Inferior parietal cortex (tissue), 1 donor: ENCODE measurements around the gene ITGB2.
A peak's percentile ranks its signal among the peaks of the same experiment; 100 is the strongest.
"Not testable (repeated sequence)": the region's sequence is repeated elsewhere in the genome, so short reads cannot be mapped to it uniquely, and the experiment has no call there.

Source experiments
- DNase-seq: peaks from one replicate; pipeline ENCODE4 v3.0.0-alpha.2; 2016; ENCODE audit errors: extremely low spot score

Gene ITGB2

DNA sequence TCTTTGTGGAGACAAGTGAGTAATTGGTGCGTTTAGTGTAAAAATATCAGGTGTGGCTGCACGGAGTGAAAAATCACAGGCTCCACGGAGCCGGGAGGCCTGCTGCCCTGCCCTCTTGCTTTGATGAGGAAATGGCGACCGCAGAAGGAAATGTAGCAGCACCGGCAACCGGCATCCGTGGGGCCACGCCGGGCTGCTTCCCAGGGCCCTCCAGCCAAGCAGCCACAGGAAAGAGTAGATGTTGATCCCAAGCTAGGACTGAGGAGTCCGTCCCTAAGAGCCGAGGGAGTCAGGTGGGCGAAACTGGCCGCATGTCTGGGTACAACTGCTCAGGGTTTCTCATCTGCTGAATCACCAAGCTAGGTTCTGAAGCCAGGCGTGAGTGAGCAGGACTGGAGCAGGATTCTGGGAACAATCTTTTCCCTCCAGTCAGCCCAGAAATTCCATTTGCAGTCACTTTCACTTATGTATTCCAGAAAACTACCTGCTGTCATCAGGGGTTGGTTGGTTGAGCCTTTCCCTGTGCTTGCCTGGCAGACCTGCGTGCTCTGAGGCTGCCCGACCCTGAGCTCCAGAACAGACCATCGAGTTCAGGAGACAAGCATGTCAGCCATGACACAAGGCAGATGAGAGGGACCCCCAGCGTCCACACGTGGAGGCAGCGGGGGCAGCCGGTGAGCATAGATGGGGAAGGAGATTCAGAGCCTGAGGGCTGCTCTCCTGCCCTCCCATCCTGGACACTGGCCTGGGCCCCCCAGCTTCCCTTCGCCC is 5.8 kb upstream of the ITGB2 start:
- no peak for DNase-seq

DNA sequence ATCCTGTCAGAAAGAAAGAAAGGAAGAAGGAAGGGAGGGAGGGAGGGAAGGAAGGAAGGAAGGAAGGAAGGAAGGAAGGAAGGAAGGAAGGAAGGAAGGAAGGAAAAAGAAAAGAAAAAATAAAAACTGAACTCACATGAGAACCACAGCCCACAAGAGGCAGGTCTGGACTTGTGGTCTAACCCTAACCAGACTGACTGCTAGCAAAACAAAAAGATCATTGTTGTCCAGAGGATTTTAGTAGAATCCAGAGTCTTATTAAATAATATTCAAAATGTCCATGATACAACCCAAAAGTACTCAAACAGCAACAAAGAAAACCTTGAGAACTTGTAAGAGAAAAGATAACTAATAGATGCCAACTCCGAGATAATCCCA is 4.7 kb upstream of the ITGB2 start:
- no peak for DNase-seq

- DNase-seq: no peak
Measured at GRCh38 chr21:44924606-44925377, 4.1 kb upstream of the ITGB2 start.

- DNase-seq: no peak
Measured at GRCh38 chr21:44923480-44924084, 2.9 kb upstream of the ITGB2 start.

DNA sequence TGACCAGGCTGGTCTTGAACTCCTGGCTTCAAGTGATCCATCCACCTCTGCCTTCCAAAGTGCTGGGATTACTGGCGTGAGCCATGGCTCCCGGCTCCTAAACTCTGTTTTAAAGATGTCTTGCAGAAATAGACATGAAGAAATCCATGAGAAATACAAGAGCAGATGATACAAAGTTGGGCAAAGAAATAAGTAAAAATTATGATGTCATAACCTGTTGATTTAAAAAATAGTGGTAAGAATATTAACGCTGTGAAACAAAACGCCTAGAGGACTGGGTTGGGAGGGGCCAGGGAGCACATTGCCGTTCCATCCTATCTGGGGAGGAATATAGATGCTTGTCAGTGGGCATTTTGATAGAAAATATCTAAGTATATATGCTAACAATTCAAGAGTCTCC is 1.2 kb upstream of the ITGB2 start:
- DNase-seq: no peak

DNA sequence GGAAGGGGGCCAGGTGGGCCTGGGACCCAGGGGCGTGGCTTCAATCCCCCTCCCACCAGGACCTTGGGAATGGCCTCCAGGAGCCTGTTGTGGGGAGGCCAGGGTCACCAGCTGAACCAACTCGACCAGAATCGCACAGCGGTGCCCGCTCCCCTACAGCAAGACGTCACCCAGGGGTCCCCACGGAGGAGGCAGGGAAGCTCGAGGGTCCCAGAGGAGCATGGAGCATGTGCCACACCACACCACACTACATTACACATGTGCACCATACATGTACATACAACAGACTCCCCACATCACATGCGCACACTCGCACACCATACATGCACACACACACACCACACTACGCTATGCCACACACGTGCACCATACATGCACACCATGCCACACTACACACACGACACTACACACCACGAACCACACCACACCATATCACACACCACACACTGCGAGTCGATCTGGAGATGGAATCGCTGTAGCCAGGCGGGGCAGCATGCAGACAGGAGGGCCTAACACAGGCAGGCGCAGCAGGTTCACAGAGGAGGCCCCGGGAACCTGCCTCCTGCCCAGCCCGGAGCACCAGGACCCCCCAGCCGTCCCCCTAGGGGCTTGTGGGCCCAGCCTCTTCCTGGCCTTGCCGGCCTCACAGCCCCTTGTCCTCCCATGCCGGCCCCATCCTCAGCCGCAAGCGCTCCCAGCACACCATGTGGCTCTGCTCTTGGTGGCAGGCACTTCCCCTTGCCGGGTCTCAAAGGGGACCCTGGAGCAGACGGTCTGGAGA is 596 bp downstream of the ITGB2 start:
- no peak for DNase-seq

- DNase-seq: no peak
Measured at GRCh38 chr21:44919111-44919912, 1.4 kb downstream of the ITGB2 start.

- no peak for DNase-seq
Measured at GRCh38 chr21:44918581-44919033, 2.1 kb downstream of the ITGB2 start.

GRCh38 chr21:44918107-44918470 is 2.6 kb downstream of the ITGB2 start:
- DNase-seq: no peak

- DNase-seq: no peak
Measured at GRCh38 chr21:44917446-44918106, 3.1 kb downstream of the ITGB2 start.

DNA sequence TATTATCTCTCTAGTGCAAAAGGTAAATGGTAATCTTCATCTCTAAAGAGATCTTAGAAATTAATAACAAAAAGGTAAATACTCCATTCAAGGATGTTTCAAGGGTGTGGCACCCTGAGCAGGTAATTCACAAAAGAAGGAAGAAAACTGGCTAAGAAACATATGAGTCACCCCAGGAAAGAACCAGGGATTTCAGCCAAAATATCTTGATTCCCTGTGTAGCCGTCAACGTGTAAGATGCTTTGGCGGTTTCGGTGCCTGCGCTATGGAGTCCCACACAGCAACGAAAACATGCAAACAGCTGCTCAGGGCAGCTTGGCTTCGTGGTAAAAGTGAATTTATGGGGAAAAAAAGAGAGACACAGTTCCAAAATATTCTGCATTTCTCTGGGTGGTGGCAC is 3.7 kb downstream of the ITGB2 start:
- DNase-seq: no peak

GRCh38 chr21:44914176-44914874 is 6.4 kb downstream of the ITGB2 start:
- DNase-seq: no peak

DNA sequence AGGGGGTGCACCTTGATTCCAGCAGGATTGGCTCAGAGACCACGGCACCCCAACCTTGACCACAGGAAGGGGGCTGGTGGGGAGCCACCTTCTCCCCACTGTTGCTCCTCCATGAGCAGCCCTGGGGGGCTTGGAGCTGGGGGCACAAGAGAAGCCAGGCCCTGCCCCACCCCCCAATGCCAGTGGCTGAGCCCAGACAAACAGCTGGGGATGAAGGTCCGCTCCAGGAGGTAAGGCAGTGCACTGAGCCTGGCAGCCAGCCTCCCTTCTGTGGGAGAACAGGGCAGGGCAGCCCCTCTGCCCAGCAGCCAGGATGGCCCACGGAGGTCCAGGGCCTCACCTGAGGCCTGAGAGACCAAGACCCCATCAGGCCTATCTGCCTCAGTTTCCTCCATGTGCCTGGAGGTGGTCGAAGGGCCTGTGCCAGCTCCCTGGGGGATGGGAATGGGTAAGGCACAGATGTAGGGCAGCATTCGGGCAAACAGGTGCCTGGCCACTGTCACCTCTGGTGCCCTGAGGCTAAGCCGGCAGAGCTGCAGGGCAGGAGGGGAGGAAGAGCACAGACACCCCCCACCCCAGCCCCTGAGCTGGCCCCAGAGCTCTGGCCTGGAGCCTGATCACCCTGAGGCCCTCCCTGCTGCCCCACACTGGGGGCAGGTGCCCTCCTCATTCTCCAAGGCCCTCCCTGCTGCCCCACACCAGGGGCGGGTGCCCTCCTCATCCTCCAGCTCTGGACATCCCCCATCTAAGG is 7.1 kb downstream of the ITGB2 start:
- DNase-seq: no peak

- not testable (repeated sequence) for DNase-seq
Measured at GRCh38 chr21:44912506-44913412, 7.9 kb downstream of the ITGB2 start.

DNA sequence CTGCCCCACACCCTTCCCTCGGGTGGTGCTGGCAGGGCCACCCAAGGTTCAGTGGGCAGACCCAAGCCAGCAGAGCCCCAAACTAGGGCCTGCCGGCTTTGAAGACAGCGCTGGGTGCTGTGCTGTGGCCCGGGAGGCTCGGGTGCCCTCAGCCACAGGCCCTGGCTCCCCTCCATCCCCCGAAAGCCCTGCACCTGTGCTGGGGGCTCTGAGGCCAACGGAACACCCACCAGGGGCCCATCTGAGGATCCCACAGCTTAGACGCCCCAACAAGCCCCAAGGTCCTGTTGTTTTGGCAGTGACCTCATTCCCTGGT is 8.6 kb downstream of the ITGB2 start:
- no peak for DNase-seq

DNA sequence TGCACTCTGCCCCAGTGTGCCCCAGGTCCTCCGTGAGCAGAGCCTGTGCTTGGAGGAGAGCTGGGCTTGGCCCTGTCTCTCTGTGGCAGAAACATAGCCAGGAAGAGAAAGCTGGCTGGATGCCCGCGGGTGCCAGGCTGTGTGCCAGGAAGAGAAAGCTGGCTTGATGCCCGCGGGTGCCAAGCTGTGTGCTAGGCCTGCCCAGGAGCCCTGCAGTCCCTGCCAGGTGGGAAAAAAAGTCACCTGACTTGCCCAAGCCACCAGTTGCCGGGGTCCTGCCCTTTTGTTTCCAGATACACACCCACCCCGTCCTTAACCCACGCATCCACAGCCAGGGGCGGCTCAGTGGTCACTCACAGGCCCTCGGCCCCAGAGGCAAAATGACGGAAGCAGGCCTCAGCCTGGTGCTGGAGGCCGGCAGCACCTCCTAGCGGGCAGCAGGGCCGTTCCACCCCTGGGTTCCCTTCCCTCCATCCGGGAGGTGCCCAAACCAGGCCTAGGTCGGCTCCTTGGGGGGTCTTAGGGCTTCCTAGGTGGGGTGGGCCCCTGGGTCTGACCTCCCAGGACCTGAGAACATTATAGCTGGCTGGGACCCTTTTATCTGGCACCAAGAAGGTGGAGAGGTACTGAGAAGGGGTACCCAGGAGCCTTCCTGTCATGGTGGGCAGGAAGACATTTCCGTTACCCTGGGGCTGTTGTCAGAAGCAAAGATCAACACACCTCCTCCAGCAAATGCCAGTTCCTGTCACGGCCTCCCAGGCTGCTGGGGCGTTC is 9.1 kb downstream of the ITGB2 start:
- DNase-seq: peak; percentile 34

DNA sequence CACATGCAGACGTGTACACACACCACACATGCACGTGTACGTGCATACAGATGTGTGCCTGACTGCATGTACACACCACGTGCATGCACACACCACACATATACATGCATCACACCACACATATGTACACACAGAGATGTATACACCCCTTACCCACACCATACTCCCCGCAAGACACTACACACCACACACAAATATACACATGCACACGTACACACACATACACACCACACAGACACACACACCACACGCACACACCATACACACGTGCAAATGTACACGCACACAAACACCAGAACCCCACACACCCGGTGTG is 9.7 kb downstream of the ITGB2 start:
- no peak for DNase-seq
